H54 (cell line): ENCODE results near the gene TMEM208.
A peak's percentile ranks its signal among the peaks of the same experiment; 100 is the strongest.

Source experiments
- DNase-seq: peaks from one replicate; pipeline ENCODE4 v3.0.0; 2011; ENCODE audit warnings: low spot score, mixed read lengths; ENCODE audit not compliant: insufficient read length
- FAIRE-seq: peaks from 3 replicates; lab custom pipeline; 2011; peaks lifted over from hg19 to GRCh38; lab: Jason Lieb, UNC
- POLR2A ChIP-seq: IDR thresholded peaks from 2 replicates; pipeline ENCODE4 v1.6.1; 2011; ENCODE audit warnings: low read depth, mild to moderate bottlenecking, low read length

TMEM208 gene

GRCh38 chr16:67229906-67230808 lies 3.2 kb downstream of the TMEM208 start:
- TF ChIP-seq POLR2A: no peak
- DNase-seq (no peak), FAIRE-seq (no peak)

GRCh38 chr16:67230809-67231660 lies 4.1 kb downstream of the TMEM208 start:
- TF ChIP-seq POLR2A: no peak
- no peak for FAIRE-seq
- no peak for DNase-seq

DNA sequence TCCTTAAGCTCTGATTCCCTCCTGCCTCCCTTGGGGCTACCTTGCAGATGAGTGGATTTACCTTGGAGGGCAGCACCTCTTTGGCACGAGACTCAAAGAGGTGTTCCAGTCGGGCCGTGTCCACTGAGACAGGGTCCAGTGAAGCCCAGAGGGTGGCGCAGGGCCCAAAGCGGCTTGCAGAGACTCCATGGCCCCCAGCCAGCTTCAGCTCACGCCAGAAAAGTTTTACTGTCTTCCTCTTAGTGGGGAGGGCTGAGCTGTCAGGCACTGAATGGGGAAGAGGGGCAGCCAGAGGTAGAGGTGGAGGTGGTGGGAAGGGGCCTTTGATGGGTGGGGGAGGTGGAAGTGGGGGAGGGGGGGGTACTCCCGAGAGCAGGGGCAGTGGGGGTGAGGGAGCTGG lies 6.7 kb downstream of the TMEM208 start:
- DNase-seq (no peak), FAIRE-seq (no peak)
- no peak for TF ChIP-seq POLR2A

DNA sequence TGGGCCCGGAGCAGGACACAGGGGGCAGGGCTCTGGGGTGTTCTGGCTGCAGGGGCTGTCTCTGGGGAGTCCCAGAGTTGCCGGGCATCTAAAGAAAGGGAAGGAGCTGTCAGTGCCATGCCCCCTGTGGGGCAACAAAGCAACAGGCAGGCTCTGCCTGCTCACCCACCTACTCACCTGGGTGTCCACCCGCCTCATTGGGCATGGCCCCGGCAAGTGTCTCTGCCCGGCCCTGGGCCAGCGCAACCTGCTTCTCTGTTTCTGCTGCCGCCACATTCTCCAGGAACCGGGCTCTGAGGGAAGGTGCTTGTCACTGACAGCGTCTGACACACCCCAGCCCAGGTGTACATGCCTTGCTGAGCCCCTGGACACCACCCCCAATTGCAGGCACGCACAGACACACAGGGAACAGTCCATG lies 7.3 kb downstream of the TMEM208 start:
- DNase-seq: no peak
- no peak for TF ChIP-seq POLR2A
- no peak for FAIRE-seq

DNA sequence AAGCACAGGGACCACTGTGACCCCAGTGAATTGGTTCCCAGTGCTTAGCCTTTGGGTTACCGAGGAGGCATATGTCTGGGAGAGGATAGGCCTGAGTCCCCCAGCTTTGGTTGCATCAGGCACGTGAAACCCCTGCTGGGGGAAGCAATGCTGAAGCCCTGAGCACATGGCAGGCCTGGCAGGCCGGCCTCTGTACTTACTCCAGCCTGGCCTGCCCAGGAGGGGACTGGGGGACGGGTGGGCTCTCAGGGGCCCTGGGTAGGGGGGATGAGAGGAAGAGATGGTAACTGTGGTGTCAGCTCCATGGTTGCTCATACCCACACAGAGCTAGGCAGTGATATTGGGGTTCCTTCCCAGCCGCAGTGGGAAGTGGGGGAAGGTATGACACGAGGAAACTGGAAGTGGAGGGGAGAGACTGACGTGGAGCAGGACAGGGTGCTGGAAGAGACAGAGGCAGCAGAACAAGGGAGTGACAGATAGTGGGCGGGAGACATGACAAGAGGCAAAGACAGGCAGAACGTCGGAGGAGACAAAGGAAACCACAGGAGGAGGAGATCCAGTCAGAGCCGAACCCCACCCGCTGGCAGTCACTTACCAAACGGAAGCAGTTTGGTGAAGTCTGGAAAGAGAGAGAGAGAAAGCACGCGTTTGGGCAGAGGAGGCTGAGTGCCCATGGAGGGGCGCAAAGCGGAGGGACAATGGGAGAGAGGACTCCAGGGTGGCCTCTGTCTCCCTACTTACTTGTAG lies 9.1 kb downstream of the TMEM208 start:
- no peak for DNase-seq
- no peak for TF ChIP-seq POLR2A
- no peak for FAIRE-seq

GRCh38 chr16:67236563-67237395 lies 9.8 kb downstream of the TMEM208 start:
- no peak for TF ChIP-seq POLR2A
- DNase-seq (peak; percentile 68), FAIRE-seq (no peak)

- FAIRE-seq (no peak), DNase-seq (no peak)
- TF ChIP-seq POLR2A: no peak
Observed at GRCh38 chr16:67237396-67238277, 10.7 kb downstream of the TMEM208 start.

DNA sequence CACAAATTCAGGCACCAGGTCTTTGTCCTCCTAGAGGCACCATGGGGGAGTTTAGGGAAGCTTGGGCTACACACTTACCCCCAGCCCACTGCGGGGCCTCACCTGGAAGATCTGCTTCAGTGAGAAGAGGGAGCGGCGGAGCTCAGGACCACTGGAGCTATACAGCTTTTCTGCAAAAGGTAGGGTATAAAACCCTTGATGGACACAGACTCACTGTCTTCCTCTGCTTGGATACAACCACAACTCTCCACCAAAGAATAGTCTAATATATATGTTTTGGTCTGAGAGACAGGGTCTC lies 11.3 kb downstream of the TMEM208 start:
- no peak for FAIRE-seq
- TF ChIP-seq POLR2A: no peak
- no peak for DNase-seq

- no peak for DNase-seq
- TF ChIP-seq POLR2A: no peak
- no peak for FAIRE-seq
Observed at GRCh38 chr16:67238806-67239470, 12.0 kb downstream of the TMEM208 start.

- FAIRE-seq: no peak
- DNase-seq: no peak
- no peak for TF ChIP-seq POLR2A
Observed at GRCh38 chr16:67240506-67240905, 13.6 kb downstream of the TMEM208 start.

- FAIRE-seq: no peak
- 0 out of 2 replicates have a peak, but pooled peaks have one; percentile 21 for TF ChIP-seq POLR2A
Observed at GRCh38 chr16:67241008-67241900, 14.3 kb downstream of the TMEM208 start.

More at GRCh38 chr16:67241008-67241900, 14.3 kb downstream of the TMEM208 start:
- DNase-seq: peak; percentile 77
